GM21528 (cell line): ENCODE results near the gene RRN3.
"Not testable (repeated sequence)": the region's sequence is repeated elsewhere in the genome, so short reads cannot be mapped to it uniquely, and the experiment has no call there.

Experiments
- ATAC-seq: cut with Tn5 transposase; IDR thresholded peaks from one replicate; pipeline ENCODE4 v1.9.1; 2021; ENCODE audit warnings: mild to moderate bottlenecking, moderate library complexity; ENCODE audit not compliant: unreplicated experiment, low FRiP score

The RRN3 gene

GRCh38 chr16:15093955-15094827 is at the start of gene RRN3:
TSS of gene RRN3 (minus strand) at chr16:15094272. CDS start at chr16:15094233, 39 bp downstream.
- peak; percentile 98 for ATAC-seq

- not testable (repeated sequence) for ATAC-seq
Observed at GRCh38 chr16:15143601-15144091, 49.6 kb upstream of the RRN3 start.

- not testable (repeated sequence) for ATAC-seq
Observed at GRCh38 chr16:15142891-15143600, 49.0 kb upstream of the RRN3 start.

GRCh38 chr16:15142107-15142890 is 48.2 kb upstream of the RRN3 start:
- ATAC-seq: not testable (repeated sequence)

GRCh38 chr16:15141586-15141985 is 47.5 kb upstream of the RRN3 start:
- no peak for ATAC-seq

GRCh38 chr16:15140444-15141365 is 46.6 kb upstream of the RRN3 start:
- ATAC-seq: not testable (repeated sequence)

- ATAC-seq: not testable (repeated sequence)
Observed at GRCh38 chr16:15137514-15137913, 43.4 kb upstream of the RRN3 start.

- not testable (repeated sequence) for ATAC-seq
Observed at GRCh38 chr16:15135483-15136360, 41.6 kb upstream of the RRN3 start.

GRCh38 chr16:15134752-15135482 is 40.8 kb upstream of the RRN3 start:
- not testable (repeated sequence) for ATAC-seq

GRCh38 chr16:15133554-15133953 is 39.5 kb upstream of the RRN3 start:
- not testable (repeated sequence) for ATAC-seq

GRCh38 chr16:15132719-15133428 is 38.8 kb upstream of the RRN3 start:
- ATAC-seq: not testable (repeated sequence)

GRCh38 chr16:15130943-15131700 is 37.0 kb upstream of the RRN3 start:
- not testable (repeated sequence) for ATAC-seq

- ATAC-seq: not testable (repeated sequence)
Observed at GRCh38 chr16:15130256-15130932, 36.3 kb upstream of the RRN3 start.

GRCh38 chr16:15127641-15128425 is 33.8 kb upstream of the RRN3 start:
- not testable (repeated sequence) for ATAC-seq

- ATAC-seq: not testable (repeated sequence)
Observed at GRCh38 chr16:15100372-15100987, 6.4 kb upstream of the RRN3 start.
